MG63 (cell line): ENCODE results near the gene KLF11. TPM values are rescaled to one million over a fixed set of nuclear protein-coding genes. Genes with fewer than 3 reads are reported as not detected.

Experiments
- DNase-seq: peaks from one replicate; pipeline ENCODE4 v3.0.0-alpha.2; 2020
- H3K27me3 ChIP-seq: fragments of 250-450 bp; sonication (Bioruptor Pico); 2 replicates; pipeline ENCODE4 v1.5.1; 2020; ENCODE audit warnings: mild to moderate bottlenecking, moderate library complexity
- H3K36me3 ChIP-seq: fragments of 250-450 bp; sonication (Bioruptor Pico); 2 replicates; pipeline ENCODE4 v1.5.1; 2020; ENCODE audit warnings: mild to moderate bottlenecking, moderate library complexity
- H3K4me3 ChIP-seq: fragments of 250-450 bp; sonication (Bioruptor Pico); 2 replicates; pipeline ENCODE4 v1.5.1; 2020; ENCODE audit warnings: mild to moderate bottlenecking, moderate library complexity
- H3K9me3 ChIP-seq: fragments of 250-450 bp; sonication (Bioruptor Pico); 2 replicates; pipeline ENCODE4 v1.5.1; 2020; ENCODE audit warnings: mild to moderate bottlenecking, moderate library complexity
- total RNA-seq: library from RNA; depleted of rRNA; stranded (reverse); fragments of >200 nt; shearing (Covaris generic); gene quantifications from 2 replicates; pipeline ENCODE4 v1.2.3, GENCODE V29; 2014; ENCODE audit warnings: low replicate concordance; rRNA removed

The KLF11 gene
- total RNA-seq: 2.0 and 2.4 TPM in 2 replicates

GRCh38 chr2:10043256-10043905 lies at the start of gene KLF11:
Gene KLF11 (plus strand): TSS chr2:10043550. CDS start chr2:10043717, 167 bp downstream.
- Histone ChIP-seq H3K9me3 (no peaks in the 10 kb centered on the region), H3K4me3 (peak within 1 kb of the TSS; percentile 58), H3K27me3 (no peaks in the 10 kb centered on the region), H3K36me3 (peaks cover 13% of the 10 kb centered on the region)
- peak; percentile 90 for DNase-seq

GRCh38 chr2:9994462-9994861 lies 48.9 kb upstream of the KLF11 start:
- Histone ChIP-seq H3K4me3 (no peak overlapping the region), H3K9me3 (no peaks in the 10 kb centered on the region), H3K36me3 (no peaks in the 10 kb centered on the region), H3K27me3 (no peaks in the 10 kb centered on the region)
- DNase-seq: no peak

- no peak overlapping the region for H3K4me3 ChIP-seq
- H3K36me3 ChIP-seq: no peaks in the 10 kb centered on the region
- no peaks in the 10 kb centered on the region for H3K27me3 ChIP-seq
- H3K9me3 ChIP-seq: no peaks in the 10 kb centered on the region
- no peak for DNase-seq
Measured at GRCh38 chr2:9995059-9995458, 48.3 kb upstream of the KLF11 start.

- no peaks in the 10 kb centered on the region for H3K36me3 ChIP-seq
- H3K4me3 ChIP-seq: no peak overlapping the region
- no peak for DNase-seq
- H3K27me3 ChIP-seq: no peaks in the 10 kb centered on the region
- H3K9me3 ChIP-seq: no peaks in the 10 kb centered on the region
Measured at GRCh38 chr2:9996321-9996720, 47.0 kb upstream of the KLF11 start.

- no peaks in the 10 kb centered on the region for H3K36me3 ChIP-seq
Measured at GRCh38 chr2:9997936-9998335, 45.4 kb upstream of the KLF11 start.

GRCh38 chr2:9998916-9999654 lies 44.3 kb upstream of the KLF11 start:
- no peaks in the 10 kb centered on the region for H3K27me3 ChIP-seq
- DNase-seq: no peak

More at GRCh38 chr2:9997936-9998335, 45.4 kb upstream of the KLF11 start:
- no peaks in the 10 kb centered on the region for H3K9me3 ChIP-seq
- H3K4me3 ChIP-seq: no peak overlapping the region
- H3K27me3 ChIP-seq: no peaks in the 10 kb centered on the region
- DNase-seq: no peak

GRCh38 chr2:9999693-10000092 lies 43.7 kb upstream of the KLF11 start:
- DNase-seq: no peak
- no peaks in the 10 kb centered on the region for H3K27me3 ChIP-seq
- H3K9me3 ChIP-seq: no peaks in the 10 kb centered on the region
- no peaks in the 10 kb centered on the region for H3K36me3 ChIP-seq
- no peak overlapping the region for H3K4me3 ChIP-seq

More at GRCh38 chr2:9998916-9999654, 44.3 kb upstream of the KLF11 start:
- no peaks in the 10 kb centered on the region for H3K9me3 ChIP-seq
- no peaks in the 10 kb centered on the region for H3K36me3 ChIP-seq
- H3K4me3 ChIP-seq: no peak overlapping the region

GRCh38 chr2:10000541-10000940 lies 42.8 kb upstream of the KLF11 start:
- no peaks in the 10 kb centered on the region for H3K27me3 ChIP-seq
- no peaks in the 10 kb centered on the region for H3K36me3 ChIP-seq
- no peak for DNase-seq
- no peak overlapping the region for H3K4me3 ChIP-seq
- no peaks in the 10 kb centered on the region for H3K9me3 ChIP-seq

- Histone ChIP-seq H3K36me3 (no peaks in the 10 kb centered on the region), H3K9me3 (no peaks in the 10 kb centered on the region), H3K27me3 (no peaks in the 10 kb centered on the region), H3K4me3 (no peak overlapping the region)
- no peak for DNase-seq
Measured at GRCh38 chr2:10001586-10001985, 41.8 kb upstream of the KLF11 start.

- DNase-seq: no peak
- H3K27me3 ChIP-seq: no peaks in the 10 kb centered on the region
- no peaks in the 10 kb centered on the region for H3K36me3 ChIP-seq
Measured at GRCh38 chr2:10002109-10002508, 41.2 kb upstream of the KLF11 start.

GRCh38 chr2:10002681-10003080 lies 40.7 kb upstream of the KLF11 start:
- no peak overlapping the region for H3K4me3 ChIP-seq
- no peaks in the 10 kb centered on the region for H3K36me3 ChIP-seq
- no peaks in the 10 kb centered on the region for H3K9me3 ChIP-seq
- DNase-seq: no peak
- H3K27me3 ChIP-seq: no peaks in the 10 kb centered on the region

More at GRCh38 chr2:10002109-10002508, 41.2 kb upstream of the KLF11 start:
- Histone ChIP-seq H3K9me3 (no peaks in the 10 kb centered on the region), H3K4me3 (no peak overlapping the region)

- Histone ChIP-seq H3K9me3 (no peaks in the 10 kb centered on the region), H3K36me3 (no peaks in the 10 kb centered on the region), H3K27me3 (no peaks in the 10 kb centered on the region), H3K4me3 (no peak overlapping the region)
- no peak for DNase-seq
Measured at GRCh38 chr2:10003206-10004125, 39.9 kb upstream of the KLF11 start.

- Histone ChIP-seq H3K27me3 (no peaks in the 10 kb centered on the region), H3K9me3 (no peaks in the 10 kb centered on the region), H3K4me3 (no peak overlapping the region), H3K36me3 (no peaks in the 10 kb centered on the region)
- no peak for DNase-seq
Measured at GRCh38 chr2:10004401-10004800, 38.9 kb upstream of the KLF11 start.

- Histone ChIP-seq H3K9me3 (no peaks in the 10 kb centered on the region), H3K27me3 (no peaks in the 10 kb centered on the region), H3K4me3 (no peak overlapping the region), H3K36me3 (no peaks in the 10 kb centered on the region)
- DNase-seq: no peak
Measured at GRCh38 chr2:10004836-10005235, 38.5 kb upstream of the KLF11 start.

- no peak for DNase-seq
- no peaks in the 10 kb centered on the region for H3K9me3 ChIP-seq
- no peak overlapping the region for H3K4me3 ChIP-seq
- H3K36me3 ChIP-seq: no peaks in the 10 kb centered on the region
- H3K27me3 ChIP-seq: no peaks in the 10 kb centered on the region
Measured at GRCh38 chr2:10005461-10006235, 37.7 kb upstream of the KLF11 start.
